GM19238 (cell line): ENCODE results near the gene PRKG2.
"Not testable (repeated sequence)": the region's sequence is repeated elsewhere in the genome, so short reads cannot be mapped to it uniquely, and the experiment has no call there.

ENCODE experiments used
- DNase-seq: peaks from one replicate; pipeline ENCODE4 v3.0.0; 2011; ENCODE audit warnings: low spot score; ENCODE audit not compliant: insufficient read length

PRKG2 gene, protein sequence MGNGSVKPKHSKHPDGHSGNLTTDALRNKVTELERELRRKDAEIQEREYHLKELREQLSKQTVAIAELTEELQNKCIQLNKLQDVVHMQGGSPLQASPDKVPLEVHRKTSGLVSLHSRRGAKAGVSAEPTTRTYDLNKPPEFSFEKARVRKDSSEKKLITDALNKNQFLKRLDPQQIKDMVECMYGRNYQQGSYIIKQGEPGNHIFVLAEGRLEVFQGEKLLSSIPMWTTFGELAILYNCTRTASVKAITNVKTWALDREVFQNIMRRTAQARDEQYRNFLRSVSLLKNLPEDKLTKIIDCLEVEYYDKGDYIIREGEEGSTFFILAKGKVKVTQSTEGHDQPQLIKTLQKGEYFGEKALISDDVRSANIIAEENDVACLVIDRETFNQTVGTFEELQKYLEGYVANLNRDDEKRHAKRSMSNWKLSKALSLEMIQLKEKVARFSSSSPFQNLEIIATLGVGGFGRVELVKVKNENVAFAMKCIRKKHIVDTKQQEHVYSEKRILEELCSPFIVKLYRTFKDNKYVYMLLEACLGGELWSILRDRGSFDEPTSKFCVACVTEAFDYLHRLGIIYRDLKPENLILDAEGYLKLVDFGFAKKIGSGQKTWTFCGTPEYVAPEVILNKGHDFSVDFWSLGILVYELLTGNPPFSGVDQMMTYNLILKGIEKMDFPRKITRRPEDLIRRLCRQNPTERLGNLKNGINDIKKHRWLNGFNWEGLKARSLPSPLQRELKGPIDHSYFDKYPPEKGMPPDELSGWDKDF

DNA sequence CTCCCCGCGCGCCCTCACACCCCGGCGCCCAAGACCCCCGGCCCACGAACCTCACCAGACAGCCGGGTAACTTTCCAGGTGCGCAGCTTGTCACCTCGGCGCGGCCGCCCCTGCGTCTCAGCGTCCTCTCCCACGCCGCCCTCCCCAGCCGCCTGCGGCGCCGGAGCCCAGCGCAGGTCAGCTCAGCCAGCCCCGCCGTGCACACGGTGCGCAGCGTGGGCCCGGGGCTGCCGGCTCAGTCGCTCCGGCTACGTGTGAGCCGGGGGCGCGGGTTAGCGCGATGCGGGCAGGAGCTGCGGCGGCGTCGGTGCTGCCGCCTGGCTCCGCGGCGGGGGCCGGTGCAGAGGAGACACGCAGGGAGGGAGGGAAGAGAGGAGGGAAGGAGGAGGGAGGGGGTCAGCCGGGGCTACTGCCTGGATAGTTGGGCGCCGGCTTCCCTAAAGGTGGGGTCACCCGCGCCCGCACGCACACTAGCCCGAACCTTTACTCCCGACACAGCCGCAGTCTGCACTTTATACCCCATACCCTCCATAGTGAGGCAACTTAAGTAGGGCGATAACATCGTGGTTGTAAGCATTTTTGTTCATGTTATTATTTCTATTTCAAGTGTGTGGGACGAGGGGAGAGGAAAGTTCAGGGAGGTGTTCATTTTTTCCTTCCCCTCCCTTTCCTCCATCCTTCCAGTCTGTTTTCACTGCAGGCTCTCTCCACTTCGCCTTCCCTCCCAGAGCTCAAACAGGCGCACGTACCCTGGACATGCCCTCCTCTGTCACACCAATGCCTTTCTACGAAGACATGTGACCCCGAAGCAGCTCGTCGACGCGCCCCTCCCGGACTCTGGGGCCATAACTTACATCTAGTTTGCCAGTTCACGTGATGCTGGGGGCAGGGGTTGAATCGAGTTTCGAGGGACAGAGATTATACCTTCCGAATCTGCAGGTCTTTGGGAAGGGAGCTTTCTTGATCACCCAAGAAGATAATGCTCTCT is at the start of gene PRKG2:
TSS of gene PRKG2 (minus strand) at position 342 of the 988 bp plus-strand sequence. CDS start 10,175 bp downstream, outside the sequence.
- DNase-seq = no peak

DNA sequence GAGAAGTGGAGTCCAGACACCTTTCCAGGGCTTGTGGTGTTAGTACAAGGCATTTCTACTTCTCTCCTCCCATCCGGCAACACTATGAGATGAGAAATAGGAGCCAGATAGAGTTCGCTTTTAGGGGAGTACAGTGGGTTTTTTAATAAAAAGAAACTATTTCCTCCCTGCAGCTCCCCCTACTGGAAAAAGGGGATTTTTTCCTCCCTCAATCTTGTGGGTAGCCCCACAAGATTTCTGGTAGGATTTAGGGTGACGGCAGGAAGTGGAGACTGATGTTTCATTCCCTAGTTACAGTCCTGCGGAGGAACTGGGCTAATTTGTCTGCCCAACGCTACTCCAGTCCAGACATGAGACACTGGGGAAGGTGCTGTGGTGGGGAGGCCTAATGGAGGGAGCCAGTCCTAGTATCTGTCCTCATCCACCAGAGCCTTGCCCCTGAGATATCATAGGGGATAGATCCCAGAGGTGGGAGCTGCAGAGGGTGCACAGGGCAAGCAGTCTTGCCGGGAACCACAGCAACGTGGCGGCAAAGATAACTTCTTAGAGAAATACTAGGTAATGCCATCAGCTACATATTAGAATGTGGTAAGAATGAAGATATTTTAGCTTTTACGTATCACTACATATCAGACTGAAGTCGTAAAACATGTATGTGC is 45.5 kb upstream of the PRKG2 start:
- DNase-seq = no peak

- DNase-seq = no peak
Observed at GRCh38 chr4:81258841-81259550, 44.0 kb upstream of the PRKG2 start.

GRCh38 chr4:81257816-81258215 is 42.8 kb upstream of the PRKG2 start:
- DNase-seq = no peak

- DNase-seq = no peak
Observed at GRCh38 chr4:81257021-81257420, 42.0 kb upstream of the PRKG2 start.

GRCh38 chr4:81256059-81256970 is 41.3 kb upstream of the PRKG2 start:
- DNase-seq = no peak

- DNase-seq = no peak
Observed at GRCh38 chr4:81255524-81255923, 40.5 kb upstream of the PRKG2 start.

DNA sequence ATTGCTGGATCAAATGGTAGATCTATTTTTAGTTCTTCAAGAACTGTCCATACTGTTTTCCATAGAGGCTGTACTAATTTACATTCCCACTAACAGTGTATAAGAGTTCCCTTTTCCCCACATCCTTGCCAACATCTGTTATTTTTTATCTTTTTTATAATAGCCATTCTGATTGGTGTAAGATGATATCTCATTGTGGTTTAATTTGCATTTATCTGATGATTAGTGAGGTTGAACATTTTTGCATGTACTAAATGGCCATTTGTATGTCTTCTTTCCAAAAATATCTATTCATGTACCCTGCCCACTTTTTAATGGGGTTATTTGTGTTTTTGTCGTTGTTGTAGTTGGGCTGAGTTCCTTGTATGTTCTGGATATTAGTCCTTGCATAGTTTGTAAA is 35.4 kb upstream of the PRKG2 start:
- no peak for DNase-seq

- no peak for DNase-seq
Observed at GRCh38 chr4:81245218-81246009, 30.4 kb upstream of the PRKG2 start.

GRCh38 chr4:81237791-81238190 is 22.8 kb upstream of the PRKG2 start:
- no peak for DNase-seq

DNA sequence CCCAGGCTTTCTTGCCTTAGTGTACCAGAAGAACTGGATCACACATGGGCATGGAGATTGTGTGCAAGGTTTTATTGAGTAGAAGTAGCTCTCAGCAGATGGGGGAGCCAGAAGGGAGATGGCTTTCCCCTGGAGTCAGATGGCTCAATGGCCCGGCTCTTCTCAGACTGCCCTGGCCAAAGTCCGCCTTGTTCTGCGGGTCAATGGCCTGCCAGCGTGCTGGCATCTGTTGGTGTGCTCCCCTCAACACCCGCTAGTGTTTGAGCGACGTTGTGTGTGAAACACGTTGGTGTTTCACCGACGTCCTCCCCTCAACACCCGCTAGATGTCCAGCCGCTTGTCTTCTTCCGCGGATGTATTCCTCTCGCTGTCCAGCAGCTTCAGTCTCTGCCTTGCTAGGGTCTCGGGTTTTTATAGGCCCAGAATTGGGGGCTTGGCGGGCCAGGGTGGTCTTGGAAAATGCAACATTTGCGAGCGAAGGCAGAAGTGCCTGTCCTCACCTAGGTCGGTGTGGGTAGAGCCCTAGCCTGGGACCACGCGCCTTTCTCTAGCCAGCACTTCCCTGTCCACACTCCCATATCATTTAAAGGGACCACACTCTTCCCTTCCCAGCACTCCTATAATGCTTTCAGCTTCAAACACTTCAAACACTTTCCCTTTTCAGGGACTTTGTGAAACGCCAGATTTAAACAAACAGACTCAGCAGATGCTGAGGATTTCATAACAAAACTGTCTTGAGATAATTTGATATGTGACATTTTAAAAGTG is 21.1 kb upstream of the PRKG2 start:
- DNase-seq = no peak

DNA sequence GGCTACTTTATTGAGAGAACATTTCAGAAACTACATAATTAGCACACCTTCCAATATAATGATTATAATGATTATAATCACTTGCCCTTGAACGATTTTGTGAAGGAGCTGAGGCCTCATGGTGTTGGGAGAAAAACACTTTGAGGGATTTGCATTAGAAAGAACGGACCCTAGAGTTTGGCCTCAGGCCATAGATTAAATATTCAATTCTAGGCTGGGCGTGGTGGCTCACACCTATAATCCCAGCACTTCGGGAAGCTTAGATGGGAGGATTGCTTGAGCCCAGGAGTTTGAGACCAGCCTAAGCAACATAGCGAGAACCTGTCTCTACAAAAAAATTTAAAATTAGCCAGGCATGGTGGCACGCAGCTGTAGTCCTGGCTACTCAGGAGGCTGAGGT is 12.9 kb upstream of the PRKG2 start:
- DNase-seq = no peak

DNA sequence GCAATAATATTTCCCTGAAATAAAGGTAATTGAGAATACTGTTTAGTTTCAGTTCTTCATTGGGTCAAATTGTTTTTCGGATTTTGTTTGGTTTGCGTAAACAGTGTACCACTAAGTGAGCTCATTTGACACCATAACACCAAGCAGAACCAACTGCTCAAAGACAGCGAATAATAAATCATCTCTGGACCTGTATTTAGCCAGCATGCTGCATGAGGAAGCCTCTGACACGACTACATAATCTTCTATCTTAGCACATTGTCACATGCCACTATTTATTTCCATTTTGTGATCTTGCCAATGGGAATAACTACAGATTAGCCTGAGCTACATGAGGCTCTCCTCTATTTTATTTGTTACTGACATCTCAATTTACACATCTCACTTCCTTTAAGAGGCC is 12.1 kb upstream of the PRKG2 start:
- no peak for DNase-seq

DNA sequence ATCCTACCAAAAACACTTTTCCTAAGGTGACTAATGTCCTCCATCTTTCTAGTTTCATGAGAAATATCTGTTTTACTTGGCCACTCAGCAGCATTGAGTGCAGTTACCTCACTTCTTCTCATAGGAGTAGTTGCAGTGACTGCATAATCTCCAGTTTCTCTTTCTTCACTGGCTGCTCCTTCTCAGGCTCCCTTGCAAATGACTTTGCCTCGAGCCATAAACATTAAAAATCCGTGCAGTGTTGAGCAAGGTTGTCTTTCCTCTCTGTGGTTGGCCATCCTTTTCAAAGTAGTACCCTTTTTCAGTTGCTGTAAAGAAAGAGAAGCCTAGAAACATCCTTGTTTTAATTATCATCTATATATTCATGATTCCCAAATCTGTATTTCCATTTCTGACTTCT is 10.2 kb upstream of the PRKG2 start:
- DNase-seq = no peak

GRCh38 chr4:81222082-81222472 is 7.1 kb upstream of the PRKG2 start:
- not testable (repeated sequence) for DNase-seq

GRCh38 chr4:81221303-81222081 is 6.5 kb upstream of the PRKG2 start:
- no peak for DNase-seq

DNA sequence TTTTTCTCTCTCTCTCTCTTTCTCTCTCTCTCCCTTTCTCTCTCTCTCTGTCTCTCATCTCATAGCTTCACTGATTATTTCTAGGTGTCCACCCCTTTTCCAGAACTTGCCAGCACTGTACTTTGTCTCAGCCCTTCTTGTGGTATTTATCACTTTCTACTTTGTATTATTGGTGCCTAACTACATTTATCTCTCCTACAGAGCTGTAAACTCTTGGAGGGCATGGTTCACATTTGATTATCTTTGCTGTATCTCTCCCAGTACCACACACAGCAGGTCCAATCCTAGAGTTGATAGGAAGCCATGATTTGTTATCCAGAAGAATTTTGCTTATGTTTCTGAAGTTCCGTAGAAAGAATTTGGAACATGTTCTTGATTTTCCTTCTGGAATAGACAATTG is 5.2 kb upstream of the PRKG2 start:
- no peak for DNase-seq
